H1 (cell line): ENCODE data around the gene UBA3. TPM values are rescaled to one million over a fixed set of nuclear protein-coding genes. Genes with fewer than 3 reads are reported as not detected.
A peak's percentile ranks its signal among the peaks of the same experiment; 100 is the strongest.

Experiments
- ASH2L ChIP-seq: fragments of 200-600, 300-600 bp; sonication (generic); IDR thresholded peaks from one replicate; pipeline ENCODE4 v1.7.1; 2017; ENCODE audit warnings: low read length
- BCL11A ChIP-seq, 2 experiments: IDR thresholded peaks; one replicate each; pipeline ENCODE4 v1.6.1; 2011; ENCODE audit warnings: low read depth in 2 of 2, low read length in 2 of 2, mild to moderate bottlenecking in 2 of 2
- CBX5 ChIP-seq: fragments of 300-800, 300-1000 bp; sonication (generic); IDR thresholded peaks from 2 replicates; pipeline ENCODE4 v1.7.1; 2016; ENCODE audit warnings: antibody characterized with exemption, low read length, low read depth
- CHD1 ChIP-seq: IDR thresholded peaks from 2 replicates; pipeline ENCODE4 v1.6.1; 2012; ENCODE audit warnings: low read depth, low read length, improper control_type of control experiment
- CHD2 ChIP-seq: IDR thresholded peaks from 2 replicates; pipeline ENCODE4 v1.6.1; 2012; ENCODE audit warnings: low read length, improper control_type of control experiment
- E2F6 ChIP-seq: IDR thresholded peaks from 2 replicates; pipeline ENCODE4 v1.6.1; 2012; ENCODE audit warnings: inconsistent platforms
- FOSL1 ChIP-seq: IDR thresholded peaks from 2 replicates; pipeline ENCODE4 v1.6.1; 2011; ENCODE audit warnings: mild to moderate bottlenecking, low read depth, low read length, moderate library complexity; ENCODE audit not compliant: insufficient read depth
- GTF2F1 ChIP-seq: IDR thresholded peaks from 2 replicates; pipeline ENCODE4 v1.6.1; 2012; ENCODE audit warnings: low read depth, low read length, improper control_type of control experiment, borderline replicate concordance
- JUN ChIP-seq: IDR thresholded peaks from 2 replicates; pipeline ENCODE4 v1.6.1; 2011; ENCODE audit warnings: low read depth, mild to moderate bottlenecking, improper control_type of control experiment, low read length
- JUND ChIP-seq: IDR thresholded peaks from 2 replicates; pipeline ENCODE4 v1.6.1; 2011; ENCODE audit warnings: mild to moderate bottlenecking, improper control_type of control experiment, low read length
- KDM4A ChIP-seq: IDR thresholded peaks from one replicate; pipeline ENCODE4 v1.7.1; 2012; ENCODE audit warnings: low read depth, mild to moderate bottlenecking, moderate library complexity, low read length, inconsistent platforms; ENCODE audit not compliant: severe bottlenecking
- KDM5A ChIP-seq: fragments of 200-600 bp; IDR thresholded peaks from 2 replicates; pipeline ENCODE4 v1.7.1; 2012; ENCODE audit warnings: mild to moderate bottlenecking, low read length, inconsistent platforms, mixed read lengths
- MAFK ChIP-seq: IDR thresholded peaks from 2 replicates; pipeline ENCODE4 v1.6.1; 2012; ENCODE audit warnings: low read depth, mild to moderate bottlenecking, improper control_type of control experiment, low read length
- MAX ChIP-seq: IDR thresholded peaks from 2 replicates; pipeline ENCODE4 v1.6.1; 2012; ENCODE audit warnings: inconsistent platforms
- NANOG ChIP-seq: IDR thresholded peaks from 2 replicates; pipeline ENCODE4 v1.6.1; 2011; ENCODE audit warnings: low read length, low read depth, mild to moderate bottlenecking, inconsistent platforms; ENCODE audit not compliant: insufficient read depth, poor library complexity, severe bottlenecking
- POU5F1 ChIP-seq: IDR thresholded peaks from 2 replicates; pipeline ENCODE4 v1.6.1; 2011; ENCODE audit warnings: low read depth, mild to moderate bottlenecking, low read length, moderate library complexity
- RBBP5 ChIP-seq: IDR thresholded peaks from 2 replicates; pipeline ENCODE4 v1.7.1; 2012; ENCODE audit warnings: low read depth, mild to moderate bottlenecking, inconsistent platforms, low read length, moderate library complexity, borderline replicate concordance
- RNF2 ChIP-seq: fragments of 200-900, 300-1000 bp; sonication (generic); IDR thresholded peaks from 2 replicates; pipeline ENCODE4 v1.7.1; 2016; ENCODE audit warnings: borderline replicate concordance, low read depth, mild to moderate bottlenecking, antibody characterized with exemption, low read length; ENCODE audit not compliant: poor library complexity, severe bottlenecking; ENCODE audit errors: missing control alignments
- SIN3A ChIP-seq, 2 experiments: IDR thresholded peaks in 1 of 2; conservative IDR thresholded peaks in 1 of 2; 2 replicates each; pipeline ENCODE4 v1.6.1; 2011 to 2012; ENCODE audit warnings: low read length in 2 of 2, improper control_type of control experiment in 1 of 2, low read depth in 1 of 2, mild to moderate bottlenecking in 1 of 2
- SIRT6 ChIP-seq: IDR thresholded peaks from one replicate; pipeline ENCODE4 v1.7.1; 2012; ENCODE audit warnings: low read length, inconsistent platforms
- TAF1 ChIP-seq: IDR thresholded peaks from 2 replicates; pipeline ENCODE4 v1.6.1; 2011; ENCODE audit warnings: mild to moderate bottlenecking, low read depth, low read length
- TAF7 ChIP-seq: optimal IDR thresholded peaks from 2 replicates; pipeline ENCODE3; 2011; ENCODE audit warnings: low read depth, mild to moderate bottlenecking, inconsistent platforms, low read length, moderate library complexity, borderline replicate concordance
- TCF12 ChIP-seq: IDR thresholded peaks from 2 replicates; pipeline ENCODE4 v1.6.1; 2011; ENCODE audit warnings: low read depth, mild to moderate bottlenecking, low read length
- polyA plus RNA-seq, 7 experiments: library from polyadenylated mRNA; depleted of rRNA in 3 of 7; stranded (reverse) in 5 of 7; unstranded in 2 of 7; fragments of >200 nt in 5 of 7; fragments of 200-250 nt in 2 of 7; gene quantifications; 1 replicate in 5 of 7; 2 replicates in 1 of 7; 4 replicates in 1 of 7; pipeline versions ENCODE4 v1.2.1 to v1.2.3, GENCODE V29; 2011 to 2013; ENCODE audit warnings: missing spikeins in 2 of 7, mixed read lengths in 2 of 7
- total RNA-seq: library from RNA; stranded (reverse); fragmentation: NEBNext Ultra II Directional; extraction: Animal tissue kit (Norgen Biotek cat#: 25700); gene quantifications from 2 replicates; pipeline ENCODE4 v1.2.1, GENCODE V29; 2021

UBA3 gene
- total and polyA plus RNA-seq, 2 of the 8 experiments (the other 6 are each of a cell fraction or from before 2014, with no cell fraction given), result 40.8 to 97.8 TPM

- TF ChIP-seq MAX, result peak; percentile 49; the same call in 1 of the 2 replicates
- TF ChIP-seq MAFK, result no peak
- no peak for TF ChIP-seq POU5F1
- no peak for TF ChIP-seq FOSL1
- TF ChIP-seq GTF2F1, result no peak
- peak; percentile 55 for TF ChIP-seq ASH2L
- TF ChIP-seq NANOG, result no peak
- TF ChIP-seq E2F6, result no peak; the same call in 1 of the 2 replicates
- TF ChIP-seq CHD2, result peak; percentile 76
- TF ChIP-seq KDM4A, result no peak
- peak; percentile 58 for TF ChIP-seq TAF1
- TF ChIP-seq SIN3A (conservative IDR thresholded peaks at IDR 0.05 in 1 of 2, IDR thresholded peaks at IDR 0.05 in 1 of 2; ENCODE audit: low read depth in 1 of 2, low read length in 2 of 2), result peak; percentile 78 to 85; a peak in 2 of 4 replicates
- no peak for TF ChIP-seq KDM5A
- no peak for TF ChIP-seq CHD1
- TF ChIP-seq TCF12, result no peak
- TF ChIP-seq TAF7, result no peak
- TF ChIP-seq RBBP5, result peak; percentile 91
- TF ChIP-seq SIRT6, result no peak
- no peak for TF ChIP-seq JUND
- no peak for TF ChIP-seq RNF2
- no peak for TF ChIP-seq BCL11A (IDR thresholded peaks at IDR 0.05; ENCODE audit: low read depth in 2 of 2, low read length in 2 of 2)
- no peak for TF ChIP-seq JUN
- no peak for TF ChIP-seq CBX5
Observed at GRCh38 chr3:69051756-69052471, 28.3 kb downstream of the UBA3 start, which contains the start of gene TMF1 (continued).
